Measurements from ENCODE around the gene ZBTB20.

The ZBTB20 gene

GRCh38 chr3:114664006-114664405 lies 483.1 kb downstream of the ZBTB20 start:
- Mint-ChIP-seq H3K36me3 (peaks cover 23% of the 10 kb centered on the region), H3K4me3 (no peak overlapping the region), H3K4me1 (peaks cover 16% of the 10 kb centered on the region), H3K9me3 (peaks cover 6% of the 10 kb centered on the region), H3K27ac (no peak overlapping the region), H3K27me3 (no peaks in the 10 kb centered on the region)
- ATAC-seq = no peak

GRCh38 chr3:114660808-114661207 lies 486.3 kb downstream of the ZBTB20 start:
- Mint-ChIP-seq H3K4me3 (no peak overlapping the region), H3K4me1 (peaks cover 21% of the 10 kb centered on the region), H3K36me3 (peaks cover 30% of the 10 kb centered on the region), H3K27ac (no peak overlapping the region), H3K9me3 (peaks cover 8% of the 10 kb centered on the region), H3K27me3 (no peaks in the 10 kb centered on the region)
- no peak for ATAC-seq

- no peak overlapping the region for H3K4me3 Mint-ChIP-seq
- H3K27me3 Mint-ChIP-seq = no peaks in the 10 kb centered on the region
- H3K27ac Mint-ChIP-seq = no peak overlapping the region
- H3K36me3 Mint-ChIP-seq = peaks cover 29% of the 10 kb centered on the region
- no peak for ATAC-seq
- peaks cover 21% of the 10 kb centered on the region for H3K4me1 Mint-ChIP-seq
- H3K9me3 Mint-ChIP-seq = peaks cover 8% of the 10 kb centered on the region
Observed at GRCh38 chr3:114660124-114660523, 487.0 kb downstream of the ZBTB20 start.

GRCh38 chr3:114659109-114660061 lies 487.7 kb downstream of the ZBTB20 start:
- Mint-ChIP-seq H3K9me3 (peaks cover 5% of the 10 kb centered on the region), H3K4me3 (no peak overlapping the region), H3K27me3 (no peaks in the 10 kb centered on the region), H3K4me1 (peaks cover 21% of the 10 kb centered on the region), H3K36me3 (peaks cover 24% of the 10 kb centered on the region), H3K27ac (peak overlapping the region; percentile 55)
- ATAC-seq = no peak

GRCh38 chr3:114651555-114651954 lies 495.5 kb downstream of the ZBTB20 start:
- Mint-ChIP-seq H3K9me3 (no peaks in the 10 kb centered on the region), H3K36me3 (no peaks in the 10 kb centered on the region), H3K4me1 (no peaks in the 10 kb centered on the region), H3K27me3 (no peaks in the 10 kb centered on the region), H3K4me3 (no peak overlapping the region), H3K27ac (no peak overlapping the region)
- no peak for ATAC-seq

- ATAC-seq = no peak
- Mint-ChIP-seq H3K4me3 (no peak overlapping the region), H3K27ac (no peak overlapping the region), H3K9me3 (no peaks in the 10 kb centered on the region), H3K27me3 (no peaks in the 10 kb centered on the region), H3K4me1 (no peaks in the 10 kb centered on the region), H3K36me3 (no peaks in the 10 kb centered on the region)
Observed at GRCh38 chr3:114650808-114651207, 496.3 kb downstream of the ZBTB20 start.

GRCh38 chr3:114649331-114649730 lies 497.8 kb downstream of the ZBTB20 start:
- no peaks in the 10 kb centered on the region for H3K27me3 Mint-ChIP-seq
- no peaks in the 10 kb centered on the region for H3K36me3 Mint-ChIP-seq
- H3K4me3 Mint-ChIP-seq = no peak overlapping the region
- ATAC-seq = no peak
- H3K27ac Mint-ChIP-seq = no peak overlapping the region
- no peaks in the 10 kb centered on the region for H3K9me3 Mint-ChIP-seq
- H3K4me1 Mint-ChIP-seq = no peaks in the 10 kb centered on the region

- Mint-ChIP-seq H3K4me3 (no peak overlapping the region), H3K27me3 (no peaks in the 10 kb centered on the region), H3K9me3 (no peaks in the 10 kb centered on the region), H3K4me1 (no peaks in the 10 kb centered on the region), H3K27ac (no peak overlapping the region), H3K36me3 (no peaks in the 10 kb centered on the region)
- ATAC-seq = no peak
Observed at GRCh38 chr3:114646526-114646925, 500.6 kb downstream of the ZBTB20 start.

GRCh38 chr3:114645392-114645791 lies 501.7 kb downstream of the ZBTB20 start:
- H3K4me1 Mint-ChIP-seq = no peaks in the 10 kb centered on the region
- no peak for ATAC-seq
- H3K9me3 Mint-ChIP-seq = no peaks in the 10 kb centered on the region
- H3K27me3 Mint-ChIP-seq = no peaks in the 10 kb centered on the region
- no peak overlapping the region for H3K4me3 Mint-ChIP-seq
- H3K27ac Mint-ChIP-seq = no peak overlapping the region
- no peaks in the 10 kb centered on the region for H3K36me3 Mint-ChIP-seq

- H3K36me3 Mint-ChIP-seq = no peaks in the 10 kb centered on the region
- H3K9me3 Mint-ChIP-seq = no peaks in the 10 kb centered on the region
- H3K27ac Mint-ChIP-seq = no peak overlapping the region
- H3K4me3 Mint-ChIP-seq = no peak overlapping the region
- H3K27me3 Mint-ChIP-seq = no peaks in the 10 kb centered on the region
- no peaks in the 10 kb centered on the region for H3K4me1 Mint-ChIP-seq
- ATAC-seq = no peak
Observed at GRCh38 chr3:114644367-114644766, 502.7 kb downstream of the ZBTB20 start.

GRCh38 chr3:114642951-114643741 lies 503.9 kb downstream of the ZBTB20 start:
- ATAC-seq = no peak
- no peaks in the 10 kb centered on the region for H3K27me3 Mint-ChIP-seq
- peaks cover 3% of the 10 kb centered on the region for H3K9me3 Mint-ChIP-seq
- H3K27ac Mint-ChIP-seq = no peak overlapping the region
- no peaks in the 10 kb centered on the region for H3K4me1 Mint-ChIP-seq
- no peak overlapping the region for H3K4me3 Mint-ChIP-seq
- H3K36me3 Mint-ChIP-seq = peaks cover 10% of the 10 kb centered on the region

- Mint-ChIP-seq H3K9me3 (peaks cover 20% of the 10 kb centered on the region), H3K4me1 (no peaks in the 10 kb centered on the region), H3K4me3 (no peak overlapping the region), H3K27me3 (no peaks in the 10 kb centered on the region), H3K27ac (no peak overlapping the region), H3K36me3 (peaks cover 37% of the 10 kb centered on the region)
- no peak for ATAC-seq
Observed at GRCh38 chr3:114640126-114640525, 507.0 kb downstream of the ZBTB20 start.

- ATAC-seq = no peak
- Mint-ChIP-seq H3K4me1 (no peaks in the 10 kb centered on the region), H3K27me3 (no peaks in the 10 kb centered on the region), H3K4me3 (no peak overlapping the region), H3K36me3 (peaks cover 39% of the 10 kb centered on the region), H3K9me3 (peaks cover 20% of the 10 kb centered on the region), H3K27ac (no peak overlapping the region)
Observed at GRCh38 chr3:114639171-114639570, 507.9 kb downstream of the ZBTB20 start.

- Mint-ChIP-seq H3K27me3 (no peaks in the 10 kb centered on the region), H3K36me3 (peaks cover 39% of the 10 kb centered on the region), H3K27ac (no peak overlapping the region), H3K4me1 (no peaks in the 10 kb centered on the region), H3K9me3 (peaks cover 20% of the 10 kb centered on the region), H3K4me3 (no peak overlapping the region)
- ATAC-seq = no peak
Observed at GRCh38 chr3:114635878-114636277, 511.2 kb downstream of the ZBTB20 start.

- peaks cover 20% of the 10 kb centered on the region for H3K9me3 Mint-ChIP-seq
- H3K36me3 Mint-ChIP-seq = peaks cover 39% of the 10 kb centered on the region
- no peak overlapping the region for H3K27ac Mint-ChIP-seq
- H3K4me1 Mint-ChIP-seq = no peaks in the 10 kb centered on the region
- no peaks in the 10 kb centered on the region for H3K27me3 Mint-ChIP-seq
- no peak overlapping the region for H3K4me3 Mint-ChIP-seq
- ATAC-seq = no peak
Observed at GRCh38 chr3:114634635-114635034, 512.5 kb downstream of the ZBTB20 start.
